Hepatocyte (in vitro differentiated cells): Measurements from ENCODE around the gene PPA2.

ENCODE experiments used
- EZH2 ChIP-seq: fragments of 200-600 bp; sonication (generic); IDR thresholded peaks from 2 replicates; pipeline ENCODE4 v1.6.1; 2016; ENCODE audit warnings: antibody characterized with exemption, mild to moderate bottlenecking, borderline replicate concordance
- TF ChIP-seq, protein P1 (sequence below): fragments of 200-600 bp; sonication (generic); IDR thresholded peaks from 2 replicates; pipeline ENCODE4 v1.5.1; 2016; ENCODE audit warnings: antibody characterized with exemption, mild to moderate bottlenecking; ENCODE audit not compliant: poor library complexity

GRCh38 chr4:105327222-105327621 is 146.6 kb downstream of the PPA2 start:
- no peak for TF ChIP-seq EZH2
- TF ChIP-seq, protein P1, sequence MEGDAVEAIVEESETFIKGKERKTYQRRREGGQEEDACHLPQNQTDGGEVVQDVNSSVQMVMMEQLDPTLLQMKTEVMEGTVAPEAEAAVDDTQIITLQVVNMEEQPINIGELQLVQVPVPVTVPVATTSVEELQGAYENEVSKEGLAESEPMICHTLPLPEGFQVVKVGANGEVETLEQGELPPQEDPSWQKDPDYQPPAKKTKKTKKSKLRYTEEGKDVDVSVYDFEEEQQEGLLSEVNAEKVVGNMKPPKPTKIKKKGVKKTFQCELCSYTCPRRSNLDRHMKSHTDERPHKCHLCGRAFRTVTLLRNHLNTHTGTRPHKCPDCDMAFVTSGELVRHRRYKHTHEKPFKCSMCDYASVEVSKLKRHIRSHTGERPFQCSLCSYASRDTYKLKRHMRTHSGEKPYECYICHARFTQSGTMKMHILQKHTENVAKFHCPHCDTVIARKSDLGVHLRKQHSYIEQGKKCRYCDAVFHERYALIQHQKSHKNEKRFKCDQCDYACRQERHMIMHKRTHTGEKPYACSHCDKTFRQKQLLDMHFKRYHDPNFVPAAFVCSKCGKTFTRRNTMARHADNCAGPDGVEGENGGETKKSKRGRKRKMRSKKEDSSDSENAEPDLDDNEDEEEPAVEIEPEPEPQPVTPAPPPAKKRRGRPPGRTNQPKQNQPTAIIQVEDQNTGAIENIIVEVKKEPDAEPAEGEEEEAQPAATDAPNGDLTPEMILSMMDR = no peak
